OCI-LY7 (cell line): Measurements from ENCODE around the gene RARG.
"Not testable (repeated sequence)": the region's sequence is repeated elsewhere in the genome, so short reads cannot be mapped to it uniquely, and the experiment has no call there.

ENCODE experiments used
- CTCF ChIP-seq: fragments of 200-600 bp; sonication (generic); conservative IDR thresholded peaks from 2 replicates; pipeline ENCODE4 v1.5.1; 2014; ENCODE audit warnings: mild to moderate bottlenecking, antibody characterized with exemption, low read length, moderate library complexity, mixed read lengths
- EZH2phosphoT487 ChIP-seq: fragments of 200-600 bp; sonication (generic); IDR thresholded peaks from 2 replicates; pipeline ENCODE4 v1.6.1; 2018; ENCODE audit warnings: low read depth, borderline replicate concordance, mild to moderate bottlenecking, mixed run types, antibody characterized with exemption, low read length, moderate library complexity, mixed read lengths

- TF ChIP-seq CTCF, EZH2phosphoT487: not testable (repeated sequence)
Measured at GRCh38 chr12:53178803-53179202, 53.2 kb downstream of the RARG start.
